Measurements from ENCODE around the gene CORO1C.

DNA sequence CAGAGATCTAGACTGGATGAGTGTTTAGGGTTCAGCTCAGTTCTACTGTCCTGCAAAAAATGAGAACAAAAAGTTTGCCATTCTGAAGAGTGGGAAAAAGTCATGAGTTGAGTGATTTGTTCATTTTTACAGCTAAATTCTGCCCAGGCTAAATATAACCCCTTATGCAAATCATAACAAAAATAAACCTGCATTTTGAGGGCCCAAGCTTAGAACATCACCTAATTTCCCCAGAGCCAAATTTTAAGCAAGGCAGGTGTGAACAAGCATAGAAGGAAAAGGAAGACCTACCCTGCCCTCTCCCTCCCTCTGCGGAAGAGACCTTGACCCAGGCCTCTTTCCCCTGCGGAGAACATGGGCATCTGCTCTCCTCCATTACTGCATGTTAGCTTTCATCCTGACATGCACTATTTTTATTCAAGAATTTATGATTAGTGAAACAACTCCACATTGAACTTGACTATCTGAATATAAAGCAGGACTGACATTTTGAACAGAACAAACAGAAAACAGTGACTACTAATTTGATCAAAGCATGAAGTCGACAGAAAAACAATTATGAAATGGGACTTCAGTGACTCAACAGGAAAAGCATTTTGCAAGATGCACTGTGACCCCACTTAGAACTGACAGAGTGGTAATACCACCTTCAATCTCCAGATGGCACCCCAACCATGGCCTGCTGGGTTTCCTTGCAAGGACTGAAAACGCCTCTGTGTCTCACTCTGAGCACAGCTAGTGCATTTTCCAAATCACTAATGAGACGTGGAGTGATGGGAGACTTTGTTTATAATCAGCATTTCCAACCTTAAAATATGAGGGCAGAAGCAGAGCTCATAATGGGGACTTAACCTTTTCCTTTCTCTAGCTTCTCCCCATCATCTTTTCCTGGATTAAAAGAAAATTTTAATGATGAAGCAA is 66.7 kb downstream of the CORO1C start:
- TF ChIP-seq CTCF (IDR thresholded peaks at IDR 0.05), result peak in 2 of 3 experiments; percentile 96 to 97
- peak; percentile 80 to 90 for TF ChIP-seq POLR2AphosphoS5 (IDR thresholded peaks at IDR 0.05)
- no peak for TF ChIP-seq POLR2A (IDR thresholded peaks at IDR 0.05; ENCODE audit: low read depth)
- no peak for TF ChIP-seq EP300 (IDR thresholded peaks at IDR 0.05)
